BE2C (cell line): ENCODE results near the gene RNF223.
A peak's percentile ranks its signal among the peaks of the same experiment; 100 is the strongest.

Experiments used
- DNase-seq: peaks from one replicate; pipeline ENCODE4 v3.0.0-alpha.2; 2020
- H3K27me3 ChIP-seq: fragments of 250-450 bp; sonication (Bioruptor Pico); 2 replicates; pipeline ENCODE4 v1.5.1; 2020; ENCODE audit warnings: mild to moderate bottlenecking
- H3K36me3 ChIP-seq: fragments of 250-450 bp; sonication (Bioruptor Pico); 2 replicates; pipeline ENCODE4 v1.5.1; 2020; ENCODE audit warnings: mild to moderate bottlenecking
- H3K4me1 ChIP-seq: fragments of 250-450 bp; sonication (Bioruptor Pico); 2 replicates; pipeline ENCODE4 v1.5.1; 2020
- H3K4me3 ChIP-seq: 2 replicates; pipeline ENCODE4 v1.5.1; 2011; ENCODE audit warnings: low read depth, low read length
- H3K9me3 ChIP-seq: fragments of 250-450 bp; sonication (Bioruptor Pico); 2 replicates; pipeline ENCODE4 v1.5.1; 2020
- TF ChIP-seq, protein P1 (sequence below): IDR thresholded peaks from 2 replicates; pipeline ENCODE4 v1.5.1; 2012; ENCODE audit warnings: mild to moderate bottlenecking, low read depth, low read length

The RNF223 gene

DNA sequence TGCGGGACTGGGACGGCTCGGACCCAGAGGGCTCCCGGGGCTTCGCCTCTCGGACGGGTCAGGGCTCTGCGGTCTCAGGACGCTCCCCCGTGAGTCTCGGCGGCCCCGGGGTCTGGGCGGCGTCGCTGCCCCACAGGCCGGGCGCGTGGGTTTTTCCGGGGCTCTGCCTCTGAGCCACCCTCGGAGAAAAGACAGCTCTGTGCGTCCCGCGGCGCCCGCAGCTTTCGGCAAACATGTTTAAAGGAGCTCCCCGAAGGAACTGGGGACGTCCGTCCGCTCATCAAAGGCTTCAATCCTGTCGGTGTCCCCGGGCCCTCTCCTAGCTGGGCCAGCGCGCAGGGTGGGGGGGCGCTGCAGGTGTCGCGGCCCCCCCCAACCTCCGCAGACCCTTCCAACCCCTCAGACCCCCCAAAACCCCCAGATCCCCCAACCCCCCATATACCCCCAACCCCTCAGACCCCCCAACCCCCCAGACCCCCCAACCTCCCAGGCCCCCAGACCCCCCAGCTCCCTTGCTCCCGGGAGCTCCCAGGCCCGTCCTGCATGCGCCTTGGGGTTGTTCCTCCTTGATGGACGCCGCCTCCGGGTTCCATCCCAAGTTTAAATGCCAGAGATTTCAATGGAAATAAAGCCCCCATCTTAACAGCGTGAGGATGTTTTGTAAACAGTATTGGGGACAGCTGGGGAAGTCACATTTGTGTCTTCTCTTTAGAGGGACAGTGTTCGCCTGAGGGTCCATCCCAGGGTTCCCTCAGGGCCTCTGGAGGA is 42.8 kb upstream of the RNF223 start:
- no peaks in the 10 kb centered on the region for H3K4me1 ChIP-seq
- H3K9me3 ChIP-seq, result no peaks in the 10 kb centered on the region
- no peaks in the 10 kb centered on the region; the same call in 1 of the 2 replicates for H3K36me3 ChIP-seq
- TF ChIP-seq, protein P1, sequence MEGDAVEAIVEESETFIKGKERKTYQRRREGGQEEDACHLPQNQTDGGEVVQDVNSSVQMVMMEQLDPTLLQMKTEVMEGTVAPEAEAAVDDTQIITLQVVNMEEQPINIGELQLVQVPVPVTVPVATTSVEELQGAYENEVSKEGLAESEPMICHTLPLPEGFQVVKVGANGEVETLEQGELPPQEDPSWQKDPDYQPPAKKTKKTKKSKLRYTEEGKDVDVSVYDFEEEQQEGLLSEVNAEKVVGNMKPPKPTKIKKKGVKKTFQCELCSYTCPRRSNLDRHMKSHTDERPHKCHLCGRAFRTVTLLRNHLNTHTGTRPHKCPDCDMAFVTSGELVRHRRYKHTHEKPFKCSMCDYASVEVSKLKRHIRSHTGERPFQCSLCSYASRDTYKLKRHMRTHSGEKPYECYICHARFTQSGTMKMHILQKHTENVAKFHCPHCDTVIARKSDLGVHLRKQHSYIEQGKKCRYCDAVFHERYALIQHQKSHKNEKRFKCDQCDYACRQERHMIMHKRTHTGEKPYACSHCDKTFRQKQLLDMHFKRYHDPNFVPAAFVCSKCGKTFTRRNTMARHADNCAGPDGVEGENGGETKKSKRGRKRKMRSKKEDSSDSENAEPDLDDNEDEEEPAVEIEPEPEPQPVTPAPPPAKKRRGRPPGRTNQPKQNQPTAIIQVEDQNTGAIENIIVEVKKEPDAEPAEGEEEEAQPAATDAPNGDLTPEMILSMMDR, result no peak
- DNase-seq, result no peak
- H3K27me3 ChIP-seq, result peaks cover 37% of the 10 kb centered on the region
- H3K4me3 ChIP-seq, result peak overlapping the region; percentile 46

DNA sequence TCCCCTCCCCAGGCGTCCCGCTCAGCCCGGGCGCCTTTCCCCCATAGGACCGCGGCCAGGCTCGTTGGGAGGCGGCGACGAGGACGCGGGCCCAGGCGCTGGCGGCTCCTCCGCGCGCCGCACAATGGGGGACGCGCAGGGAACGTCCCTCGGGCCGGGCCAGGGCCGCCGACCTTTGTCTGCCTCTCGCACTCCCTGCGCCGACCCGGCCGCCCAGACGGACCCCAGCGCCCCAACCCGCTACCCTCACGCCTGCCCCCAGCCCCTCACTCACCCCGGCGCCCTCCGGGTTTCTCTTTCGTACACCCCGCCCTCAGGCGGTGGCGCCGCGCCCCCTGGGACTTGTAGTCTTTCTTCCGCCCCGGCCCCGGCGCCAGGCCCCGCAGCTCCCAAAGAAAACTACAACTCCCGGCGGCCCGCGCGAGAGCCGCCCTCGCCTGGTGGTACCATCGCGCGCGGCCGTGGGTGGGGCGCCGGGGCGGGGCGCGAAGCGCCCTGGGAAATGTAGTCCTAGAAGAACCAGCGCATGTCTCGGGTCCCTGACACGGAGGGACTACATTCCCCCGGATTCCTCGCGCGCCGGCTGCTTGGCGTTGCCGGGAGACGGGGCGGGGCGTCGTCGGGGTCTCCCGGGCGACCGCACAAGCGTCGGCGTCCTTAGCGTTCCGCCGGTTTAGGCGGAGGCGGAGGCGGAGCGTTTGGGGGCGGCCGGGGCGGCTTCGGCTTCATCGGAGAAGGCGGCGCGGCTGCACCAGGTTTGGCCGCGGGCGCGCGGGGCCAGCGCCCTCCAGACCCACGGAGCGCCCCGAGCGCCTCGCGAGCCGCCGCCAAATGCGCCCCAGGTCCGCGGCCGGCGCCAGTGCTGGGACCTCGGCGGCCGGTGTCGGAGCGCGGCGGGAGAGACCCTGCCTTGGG is 41.9 kb upstream of the RNF223 start, which contains the start of gene C1orf159:
Gene C1orf159 (minus strand): TSS at position 304 of the 915 bp plus-strand sequence. CDS start 24,546 bp downstream, outside the sequence.
- Histone ChIP-seq H3K4me1 (no peaks in the 10 kb centered on the region), H3K9me3 (no peaks in the 10 kb centered on the region), H3K4me3 (peak within 1 kb of the TSS; percentile 69), H3K27me3 (peaks cover 35% of the 10 kb centered on the region), H3K36me3 (peaks cover 2% of the 10 kb centered on the region)
- TF ChIP-seq, protein P1, result no peak
- DNase-seq, result peak; percentile 99

DNA sequence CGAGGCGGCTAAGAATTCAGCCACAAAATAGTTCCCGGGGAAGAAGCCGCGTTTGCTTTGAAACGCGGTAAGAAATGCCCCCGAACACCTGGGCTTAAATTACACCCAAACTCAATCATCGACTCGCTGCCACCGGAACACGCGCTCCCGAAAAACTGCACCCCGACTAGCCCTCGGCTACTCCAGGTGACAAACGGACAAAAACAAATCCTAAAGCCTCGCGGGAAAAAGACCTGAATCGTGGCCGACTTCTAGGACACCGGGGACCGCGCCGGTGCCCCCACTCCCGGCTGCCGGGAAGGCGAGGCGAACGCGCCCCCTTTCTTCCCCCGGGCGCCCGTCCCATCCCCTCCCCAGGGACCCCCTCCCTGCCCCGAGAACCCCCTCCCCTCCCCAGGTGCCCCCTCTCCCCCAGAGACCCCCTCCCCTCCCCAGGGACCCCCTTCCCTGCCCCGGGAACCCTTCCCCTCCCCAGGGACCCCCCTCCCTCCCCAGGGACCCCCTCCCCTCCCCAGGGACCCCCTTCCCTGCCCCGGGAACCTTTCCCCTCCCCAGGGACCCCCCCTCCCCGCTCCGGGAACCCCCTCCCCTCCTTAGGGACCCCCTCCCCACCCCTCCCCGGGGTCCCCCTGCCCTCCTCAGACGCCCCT is 41.2 kb upstream of the RNF223 start:
- TF ChIP-seq, protein P1, result no peak
- Histone ChIP-seq H3K36me3 (peaks cover 5% of the 10 kb centered on the region), H3K4me3 (peak overlapping the region; percentile 69), H3K27me3 (peaks cover 28% of the 10 kb centered on the region), H3K4me1 (no peaks in the 10 kb centered on the region), H3K9me3 (no peaks in the 10 kb centered on the region)
- peak; percentile 10 for DNase-seq

DNA sequence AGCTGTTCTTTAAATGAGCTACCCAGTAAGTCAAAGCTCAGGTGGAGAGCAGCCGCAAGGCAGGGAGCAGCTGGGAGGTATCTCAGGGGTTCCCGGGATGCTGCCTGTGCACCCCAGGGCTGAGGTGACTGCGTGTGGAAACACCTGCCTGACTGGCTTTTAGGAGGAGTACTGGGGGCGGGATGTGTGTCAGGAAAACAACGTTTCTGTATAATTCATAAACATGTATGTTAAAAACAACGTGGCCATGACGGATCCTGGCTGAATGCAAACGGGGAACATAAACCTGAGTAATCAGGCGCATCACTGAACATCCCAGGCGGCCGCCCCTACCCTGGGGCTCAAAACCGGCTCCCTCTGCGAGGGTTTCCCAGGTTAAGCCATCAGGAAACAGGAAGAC is 40.3 kb upstream of the RNF223 start:
- TF ChIP-seq, protein P1, result no peak
- Histone ChIP-seq H3K9me3 (no peaks in the 10 kb centered on the region), H3K36me3 (peaks cover 8% of the 10 kb centered on the region), H3K4me1 (no peaks in the 10 kb centered on the region), H3K27me3 (peaks cover 26% of the 10 kb centered on the region), H3K4me3 (no peak overlapping the region; the same call in 1 of the 2 replicates)
- no peak for DNase-seq

DNA sequence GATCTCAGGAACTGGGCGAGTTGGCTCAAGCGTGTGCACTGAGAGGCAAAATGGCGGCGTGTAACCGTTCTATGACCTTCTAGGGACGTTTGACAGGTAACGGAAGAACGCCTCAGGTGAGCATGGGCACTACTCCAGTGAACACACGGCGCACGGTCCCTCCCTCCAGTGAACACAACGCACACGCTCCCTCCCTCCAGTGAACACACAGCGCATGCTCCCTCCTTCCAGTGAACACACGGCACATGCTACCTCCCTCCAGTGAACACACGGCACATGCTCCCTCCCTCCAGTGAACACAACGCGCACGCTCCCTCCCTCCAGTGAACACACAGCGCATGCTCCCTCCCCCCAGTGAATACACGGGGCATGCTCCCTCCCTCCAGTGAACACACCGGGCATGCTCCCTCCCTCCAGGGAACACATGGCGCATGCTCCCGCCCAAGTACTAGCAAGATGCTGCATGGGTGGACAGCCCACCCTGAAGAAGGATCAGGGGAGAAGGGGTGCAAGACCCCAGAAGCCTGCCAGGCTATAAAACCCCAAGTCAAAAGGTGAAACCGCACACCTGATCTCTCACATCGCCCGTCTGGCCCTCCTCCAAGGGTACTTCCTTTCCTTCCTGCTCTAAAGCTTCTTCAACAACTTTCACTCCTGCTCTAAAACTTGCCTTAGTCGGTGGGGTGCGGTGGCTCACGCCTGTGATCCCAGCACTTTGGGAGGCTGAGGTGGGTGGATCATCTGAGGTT is 38.3 kb upstream of the RNF223 start:
- H3K27me3 ChIP-seq, result peaks cover 6% of the 10 kb centered on the region
- H3K4me3 ChIP-seq, result no peak overlapping the region
- no peak for DNase-seq
- peaks cover 1% of the 10 kb centered on the region; the same call in 1 of the 2 replicates for H3K9me3 ChIP-seq
- H3K4me1 ChIP-seq, result no peaks in the 10 kb centered on the region
- peaks cover 8% of the 10 kb centered on the region for H3K36me3 ChIP-seq
- TF ChIP-seq, protein P1, result no peak
